GM23338 (cell line): ENCODE results near the gene BHLHA15.

Source experiments
- CREB1 ChIP-seq: fragments of 250-450 bp; sonication (Bioruptor Pico); IDR thresholded peaks from 2 replicates; pipeline ENCODE4 v1.5.0; 2020; ENCODE audit warnings: low read depth, mild to moderate bottlenecking, moderate library complexity
- EZH2 ChIP-seq: fragments of 200-600 bp; sonication (generic); IDR thresholded peaks from one replicate; pipeline ENCODE4 v1.8.0; 2017; ENCODE audit warnings: antibody characterized with exemption, mild to moderate bottlenecking, low read depth; ENCODE audit not compliant: unreplicated experiment
- EZH2phosphoT487 ChIP-seq: fragments of 200-600 bp; sonication (generic); IDR thresholded peaks from one replicate; pipeline ENCODE4 v1.8.1; 2018; ENCODE audit warnings: antibody characterized with exemption; ENCODE audit not compliant: unreplicated experiment
- NANOG ChIP-seq: IDR thresholded peaks from 2 replicates; pipeline ENCODE4 v1.6.1; 2016; ENCODE audit warnings: antibody characterized with exemption, borderline replicate concordance
- POLR2AphosphoS5 ChIP-seq: IDR thresholded peaks from 2 replicates; pipeline ENCODE4 v1.6.1; 2016; ENCODE audit warnings: antibody characterized with exemption, low read depth
- TF ChIP-seq, protein P1 (sequence below), 2 experiments: fragments of 200-600 bp in 1 of 2; sonication (generic) in 1 of 2; conservative IDR thresholded peaks; 2 replicates each; pipeline versions ENCODE4 v1.5.1 to v1.6.1; 2016 to 2017; ENCODE audit warnings: antibody characterized with exemption in 2 of 2, low read depth in 2 of 2, mild to moderate bottlenecking in 2 of 2, moderate library complexity in 1 of 2
- TF ChIP-seq, protein P2 (sequence below): IDR thresholded peaks from one replicate; pipeline ENCODE4 v1.6.1; 2018; ENCODE audit warnings: antibody characterized with exemption; ENCODE audit not compliant: unreplicated experiment
- TF ChIP-seq, protein P3 (sequence below): fragments of 250-450 bp; sonication (Bioruptor Pico); IDR thresholded peaks from 2 replicates; pipeline ENCODE4 v1.5.0; 2020; ENCODE audit warnings: mild to moderate bottlenecking, moderate library complexity

DNA sequence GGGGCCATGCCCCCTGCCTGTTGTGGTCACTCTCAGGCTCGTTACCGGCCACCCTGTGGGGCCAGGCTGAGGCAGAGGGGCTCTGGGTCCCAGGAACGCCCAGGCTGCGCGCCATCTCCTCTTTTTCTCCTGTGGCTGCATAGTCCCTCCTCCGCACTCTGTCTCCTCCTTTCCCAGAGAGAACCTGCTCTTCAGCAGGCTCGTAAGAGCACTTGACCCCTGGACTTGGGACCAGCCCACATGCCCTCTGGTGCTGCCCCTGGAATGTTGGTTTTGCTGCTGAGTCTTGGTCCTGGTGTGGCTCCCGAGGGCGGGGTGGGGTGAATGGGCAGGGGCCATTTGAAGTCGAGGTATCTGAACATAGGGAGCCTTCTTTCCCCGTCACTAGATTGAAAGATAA, 6.6 kb upstream of the BHLHA15 start:
- TF ChIP-seq EZH2 = no peak
- TF ChIP-seq, protein P1, sequence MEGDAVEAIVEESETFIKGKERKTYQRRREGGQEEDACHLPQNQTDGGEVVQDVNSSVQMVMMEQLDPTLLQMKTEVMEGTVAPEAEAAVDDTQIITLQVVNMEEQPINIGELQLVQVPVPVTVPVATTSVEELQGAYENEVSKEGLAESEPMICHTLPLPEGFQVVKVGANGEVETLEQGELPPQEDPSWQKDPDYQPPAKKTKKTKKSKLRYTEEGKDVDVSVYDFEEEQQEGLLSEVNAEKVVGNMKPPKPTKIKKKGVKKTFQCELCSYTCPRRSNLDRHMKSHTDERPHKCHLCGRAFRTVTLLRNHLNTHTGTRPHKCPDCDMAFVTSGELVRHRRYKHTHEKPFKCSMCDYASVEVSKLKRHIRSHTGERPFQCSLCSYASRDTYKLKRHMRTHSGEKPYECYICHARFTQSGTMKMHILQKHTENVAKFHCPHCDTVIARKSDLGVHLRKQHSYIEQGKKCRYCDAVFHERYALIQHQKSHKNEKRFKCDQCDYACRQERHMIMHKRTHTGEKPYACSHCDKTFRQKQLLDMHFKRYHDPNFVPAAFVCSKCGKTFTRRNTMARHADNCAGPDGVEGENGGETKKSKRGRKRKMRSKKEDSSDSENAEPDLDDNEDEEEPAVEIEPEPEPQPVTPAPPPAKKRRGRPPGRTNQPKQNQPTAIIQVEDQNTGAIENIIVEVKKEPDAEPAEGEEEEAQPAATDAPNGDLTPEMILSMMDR (conservative IDR thresholded peaks at IDR 0.05; ENCODE audit: low read depth in 2 of 2) = no peak
- TF ChIP-seq, protein P2, sequence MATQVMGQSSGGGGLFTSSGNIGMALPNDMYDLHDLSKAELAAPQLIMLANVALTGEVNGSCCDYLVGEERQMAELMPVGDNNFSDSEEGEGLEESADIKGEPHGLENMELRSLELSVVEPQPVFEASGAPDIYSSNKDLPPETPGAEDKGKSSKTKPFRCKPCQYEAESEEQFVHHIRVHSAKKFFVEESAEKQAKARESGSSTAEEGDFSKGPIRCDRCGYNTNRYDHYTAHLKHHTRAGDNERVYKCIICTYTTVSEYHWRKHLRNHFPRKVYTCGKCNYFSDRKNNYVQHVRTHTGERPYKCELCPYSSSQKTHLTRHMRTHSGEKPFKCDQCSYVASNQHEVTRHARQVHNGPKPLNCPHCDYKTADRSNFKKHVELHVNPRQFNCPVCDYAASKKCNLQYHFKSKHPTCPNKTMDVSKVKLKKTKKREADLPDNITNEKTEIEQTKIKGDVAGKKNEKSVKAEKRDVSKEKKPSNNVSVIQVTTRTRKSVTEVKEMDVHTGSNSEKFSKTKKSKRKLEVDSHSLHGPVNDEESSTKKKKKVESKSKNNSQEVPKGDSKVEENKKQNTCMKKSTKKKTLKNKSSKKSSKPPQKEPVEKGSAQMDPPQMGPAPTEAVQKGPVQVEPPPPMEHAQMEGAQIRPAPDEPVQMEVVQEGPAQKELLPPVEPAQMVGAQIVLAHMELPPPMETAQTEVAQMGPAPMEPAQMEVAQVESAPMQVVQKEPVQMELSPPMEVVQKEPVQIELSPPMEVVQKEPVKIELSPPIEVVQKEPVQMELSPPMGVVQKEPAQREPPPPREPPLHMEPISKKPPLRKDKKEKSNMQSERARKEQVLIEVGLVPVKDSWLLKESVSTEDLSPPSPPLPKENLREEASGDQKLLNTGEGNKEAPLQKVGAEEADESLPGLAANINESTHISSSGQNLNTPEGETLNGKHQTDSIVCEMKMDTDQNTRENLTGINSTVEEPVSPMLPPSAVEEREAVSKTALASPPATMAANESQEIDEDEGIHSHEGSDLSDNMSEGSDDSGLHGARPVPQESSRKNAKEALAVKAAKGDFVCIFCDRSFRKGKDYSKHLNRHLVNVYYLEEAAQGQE = no peak
- TF ChIP-seq POLR2AphosphoS5 = no peak
- TF ChIP-seq EZH2phosphoT487 = no peak
- TF ChIP-seq, protein P3, sequence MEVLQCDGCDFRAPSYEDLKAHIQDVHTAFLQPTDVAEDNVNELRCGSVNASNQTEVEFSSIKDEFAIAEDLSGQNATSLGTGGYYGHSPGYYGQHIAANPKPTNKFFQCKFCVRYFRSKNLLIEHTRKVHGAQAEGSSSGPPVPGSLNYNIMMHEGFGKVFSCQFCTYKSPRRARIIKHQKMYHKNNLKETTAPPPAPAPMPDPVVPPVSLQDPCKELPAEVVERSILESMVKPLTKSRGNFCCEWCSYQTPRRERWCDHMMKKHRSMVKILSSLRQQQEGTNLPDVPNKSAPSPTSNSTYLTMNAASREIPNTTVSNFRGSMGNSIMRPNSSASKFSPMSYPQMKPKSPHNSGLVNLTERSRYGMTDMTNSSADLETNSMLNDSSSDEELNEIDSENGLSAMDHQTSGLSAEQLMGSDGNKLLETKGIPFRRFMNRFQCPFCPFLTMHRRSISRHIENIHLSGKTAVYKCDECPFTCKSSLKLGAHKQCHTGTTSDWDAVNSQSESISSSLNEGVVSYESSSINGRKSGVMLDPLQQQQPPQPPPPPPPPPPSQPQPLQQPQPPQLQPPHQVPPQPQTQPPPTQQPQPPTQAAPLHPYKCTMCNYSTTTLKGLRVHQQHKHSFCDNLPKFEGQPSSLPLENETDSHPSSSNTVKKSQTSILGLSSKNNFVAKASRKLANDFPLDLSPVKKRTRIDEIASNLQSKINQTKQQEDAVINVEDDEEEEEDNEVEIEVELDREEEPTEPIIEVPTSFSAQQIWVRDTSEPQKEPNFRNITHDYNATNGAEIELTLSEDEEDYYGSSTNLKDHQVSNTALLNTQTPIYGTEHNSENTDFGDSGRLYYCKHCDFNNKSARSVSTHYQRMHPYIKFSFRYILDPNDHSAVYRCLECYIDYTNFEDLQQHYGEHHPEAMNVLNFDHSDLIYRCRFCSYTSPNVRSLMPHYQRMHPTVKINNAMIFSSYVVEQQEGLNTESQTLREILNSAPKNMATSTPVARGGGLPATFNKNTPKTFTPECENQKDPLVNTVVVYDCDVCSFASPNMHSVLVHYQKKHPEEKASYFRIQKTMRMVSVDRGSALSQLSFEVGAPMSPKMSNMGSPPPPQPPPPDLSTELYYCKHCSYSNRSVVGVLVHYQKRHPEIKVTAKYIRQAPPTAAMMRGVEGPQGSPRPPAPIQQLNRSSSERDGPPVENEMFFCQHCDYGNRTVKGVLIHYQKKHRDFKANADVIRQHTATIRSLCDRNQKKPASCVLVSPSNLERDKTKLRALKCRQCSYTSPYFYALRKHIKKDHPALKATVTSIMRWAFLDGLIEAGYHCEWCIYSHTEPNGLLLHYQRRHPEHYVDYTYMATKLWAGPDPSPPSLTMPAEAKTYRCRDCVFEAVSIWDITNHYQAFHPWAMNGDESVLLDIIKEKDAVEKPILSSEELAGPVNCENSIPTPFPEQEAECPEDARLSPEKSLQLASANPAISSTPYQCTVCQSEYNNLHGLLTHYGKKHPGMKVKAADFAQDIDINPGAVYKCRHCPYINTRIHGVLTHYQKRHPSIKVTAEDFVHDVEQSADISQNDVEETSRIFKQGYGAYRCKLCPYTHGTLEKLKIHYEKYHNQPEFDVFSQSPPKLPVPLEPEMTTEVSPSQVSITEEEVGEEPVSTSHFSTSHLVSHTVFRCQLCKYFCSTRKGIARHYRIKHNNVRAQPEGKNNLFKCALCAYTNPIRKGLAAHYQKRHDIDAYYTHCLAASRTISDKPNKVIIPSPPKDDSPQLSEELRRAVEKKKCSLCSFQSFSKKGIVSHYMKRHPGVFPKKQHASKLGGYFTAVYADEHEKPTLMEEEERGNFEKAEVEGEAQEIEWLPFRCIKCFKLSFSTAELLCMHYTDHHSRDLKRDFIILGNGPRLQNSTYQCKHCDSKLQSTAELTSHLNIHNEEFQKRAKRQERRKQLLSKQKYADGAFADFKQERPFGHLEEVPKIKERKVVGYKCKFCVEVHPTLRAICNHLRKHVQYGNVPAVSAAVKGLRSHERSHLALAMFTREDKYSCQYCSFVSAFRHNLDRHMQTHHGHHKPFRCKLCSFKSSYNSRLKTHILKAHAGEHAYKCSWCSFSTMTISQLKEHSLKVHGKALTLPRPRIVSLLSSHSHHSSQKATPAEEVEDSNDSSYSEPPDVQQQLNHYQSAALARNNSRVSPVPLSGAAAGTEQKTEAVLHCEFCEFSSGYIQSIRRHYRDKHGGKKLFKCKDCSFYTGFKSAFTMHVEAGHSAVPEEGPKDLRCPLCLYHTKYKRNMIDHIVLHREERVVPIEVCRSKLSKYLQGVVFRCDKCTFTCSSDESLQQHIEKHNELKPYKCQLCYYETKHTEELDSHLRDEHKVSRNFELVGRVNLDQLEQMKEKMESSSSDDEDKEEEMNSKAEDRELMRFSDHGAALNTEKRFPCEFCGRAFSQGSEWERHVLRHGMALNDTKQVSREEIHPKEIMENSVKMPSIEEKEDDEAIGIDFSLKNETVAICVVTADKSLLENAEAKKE (CRISPR knock-in tag) = no peak
- no peak for TF ChIP-seq CREB1 (CRISPR knock-in tag)
- no peak for TF ChIP-seq NANOG
